H1 (cell line): ENCODE measurements around the gene DISC1. TPM values are rescaled to one million over a fixed set of nuclear protein-coding genes. Genes with fewer than 3 reads are reported as not detected.
"Not testable (repeated sequence)": the region's sequence is repeated elsewhere in the genome, so short reads cannot be mapped to it uniquely, and the experiment has no call there.

Source experiments
- CTCF ChIA-PET: fragments of 300-600 bp; sonication (Branson Sonifier 250); formaldehyde crosslinking; loops from one replicate; lab custom pipeline; 2021; ENCODE audit not compliant: partially characterized antibody; lab: Charles Lee
- POLR2A ChIA-PET: fragments of 300-600 bp; sonication (Branson Sonifier 250); formaldehyde crosslinking; loops from one replicate; lab custom pipeline; 2021; ENCODE audit warnings: inconsistent platforms; ENCODE audit not compliant: partially characterized antibody; lab: Charles Lee
- DNase-seq, 2 experiments: peaks; one replicate each; pipeline versions ENCODE4 v3.0.0 to v3.0.0-alpha.2; 2010 to 2022; ENCODE audit warnings: low spot score in 2 of 2, low read depth in 1 of 2, mixed read lengths in 1 of 2
- FAIRE-seq: peaks from 2 replicates; lab custom pipeline; 2011; peaks lifted over from hg19 to GRCh38; lab: Jason Lieb, UNC
- H2AFZ ChIP-seq: 2 replicates; pipeline ENCODE4 v1.8.1; 2012; ENCODE audit warnings: low read length, inconsistent platforms
- H2AK5ac ChIP-seq: 2 replicates; pipeline ENCODE4 v1.6.1; 2013; ENCODE audit warnings: low read depth, low read length
- H2BK120ac ChIP-seq: replicated peaks from 2 replicates; pipeline ENCODE3; 2013; ENCODE audit warnings: low read depth, low read length, inconsistent platforms
- H2BK12ac ChIP-seq: 2 replicates; pipeline ENCODE4 v1.6.1; 2013; ENCODE audit warnings: low read depth, low read length
- H2BK15ac ChIP-seq: 2 replicates; pipeline ENCODE4 v1.6.1; 2013; ENCODE audit warnings: low read length
- H2BK20ac ChIP-seq: 2 replicates; pipeline ENCODE4 v1.6.1; 2013; ENCODE audit warnings: low read length
- H2BK5ac ChIP-seq: 2 replicates; pipeline ENCODE4 v1.6.1; 2013; ENCODE audit warnings: low read depth, low read length
- H3K14ac ChIP-seq: 2 replicates; pipeline ENCODE4 v1.6.1; 2013; ENCODE audit warnings: inconsistent platforms; ENCODE audit not compliant: insufficient read length
- H3K18ac ChIP-seq: 2 replicates; pipeline ENCODE4 v1.6.1; 2013; ENCODE audit warnings: low read length; ENCODE audit errors: extremely low read depth
- H3K23ac ChIP-seq: 2 replicates; pipeline ENCODE4 v1.6.1; 2013; ENCODE audit warnings: inconsistent platforms; ENCODE audit not compliant: insufficient read length
- H3K23me2 ChIP-seq: 2 replicates; pipeline ENCODE4 v1.6.1; 2013; ENCODE audit warnings: low read depth, low read length
- H3K27ac ChIP-seq: 2 replicates; pipeline ENCODE4 v1.6.1; 2011; ENCODE audit warnings: low read depth, low read length, inconsistent platforms
- H3K27me3 ChIP-seq, 4 experiments: replicated peaks in 1 of 4; 1 replicate in 1 of 4; 2 replicates in 3 of 4; pipeline versions ENCODE4 v1.6.1 to v1.8.1; 2011 to 2013; ENCODE audit warnings: low read length in 3 of 4, mild to moderate bottlenecking in 3 of 4, inconsistent platforms in 2 of 4, mixed read lengths in 2 of 4, moderate library complexity in 1 of 4; ENCODE audit not compliant: control insufficient read depth in 3 of 4, insufficient read depth in 3 of 4; ENCODE audit errors: extremely low read depth in 1 of 4
- H3K36me3 ChIP-seq, 4 experiments: 2 replicates each; pipeline versions ENCODE4 v1.6.1 to v1.8.1; 2011 to 2013; ENCODE audit warnings: mild to moderate bottlenecking in 4 of 4, low read length in 3 of 4, moderate library complexity in 2 of 4, control low read depth in 1 of 4, inconsistent platforms in 1 of 4; ENCODE audit not compliant: insufficient read depth in 4 of 4, control insufficient read depth in 2 of 4
- H3K4ac ChIP-seq: replicated peaks from 2 replicates; pipeline ENCODE3; 2013; ENCODE audit warnings: low read length, low read depth, mixed read lengths, inconsistent platforms; ENCODE audit not compliant: insufficient read length
- H3K4me1 ChIP-seq, 4 experiments: replicated peaks in 1 of 4; 1 replicate in 1 of 4; 2 replicates in 3 of 4; pipeline versions ENCODE4 v1.6.1 to v1.8.1; 2011 to 2013; ENCODE audit warnings: low read length in 3 of 4, inconsistent platforms in 2 of 4, mixed read lengths in 1 of 4; ENCODE audit not compliant: insufficient read depth in 4 of 4, control insufficient read depth in 3 of 4
- H3K4me2 ChIP-seq, 2 experiments: 2 replicates each; pipeline versions ENCODE4 v1.6.1 to v1.8.1; 2011 to 2013; ENCODE audit warnings: low read depth in 2 of 2, low read length in 2 of 2, control low read depth in 1 of 2, inconsistent platforms in 1 of 2, mild to moderate bottlenecking in 1 of 2; ENCODE audit not compliant: insufficient read depth in 1 of 2
- H3K4me3 ChIP-seq, 4 experiments: fragments of 200-600, 300-600 bp in 1 of 4; sonication (generic), shearing (Covaris generic), sonication (Bioruptor Twin) in 1 of 4; 2 replicates each; pipeline versions ENCODE4 v1.5.1 to v1.8.1; 2011 to 2016; ENCODE audit warnings: low read length in 4 of 4, low read depth in 3 of 4, control low read depth in 2 of 4, inconsistent platforms in 2 of 4, mild to moderate bottlenecking in 2 of 4, mixed read lengths in 1 of 4, moderate library complexity in 1 of 4; ENCODE audit not compliant: insufficient read depth in 2 of 4; ENCODE audit errors: extremely low read depth in 1 of 4
- H3K56ac ChIP-seq: replicated peaks from 2 replicates; pipeline ENCODE3; 2013; ENCODE audit warnings: low read depth, mild to moderate bottlenecking, mixed read lengths, low read length, inconsistent platforms; ENCODE audit not compliant: insufficient read length
- H3K79me1 ChIP-seq: 2 replicates; pipeline ENCODE4 v1.6.1; 2013; ENCODE audit warnings: low read depth, low read length, control low read depth
- H3K79me2 ChIP-seq, 2 experiments: 2 replicates each; pipeline versions ENCODE4 v1.6.1 to v1.8.1; 2012 to 2013; ENCODE audit warnings: low read length in 2 of 2, mild to moderate bottlenecking in 2 of 2, inconsistent platforms in 1 of 2; ENCODE audit not compliant: insufficient read depth in 2 of 2, control insufficient read depth in 1 of 2
- H3K9ac ChIP-seq, 4 experiments: replicated peaks in 1 of 4; 1 replicate in 1 of 4; 2 replicates in 3 of 4; pipeline versions ENCODE4 v1.6.1 to v1.8.1; 2011 to 2013; ENCODE audit warnings: low read depth in 3 of 4, low read length in 3 of 4, control low read depth in 2 of 4, mild to moderate bottlenecking in 2 of 4, moderate library complexity in 2 of 4, inconsistent platforms in 1 of 4; ENCODE audit errors: extremely low read depth in 1 of 4
- H3K9me3 ChIP-seq, 2 experiments: 2 replicates each; pipeline versions ENCODE4 v1.6.1 to v1.8.1; 2012 to 2013; ENCODE audit warnings: mild to moderate bottlenecking in 2 of 2, moderate library complexity in 2 of 2, control low read depth in 1 of 2, inconsistent platforms in 1 of 2, low read depth in 1 of 2, low read length in 1 of 2, mixed read lengths in 1 of 2; ENCODE audit not compliant: insufficient read depth in 2 of 2
- H4K20me1 ChIP-seq, 2 experiments: replicated peaks in 1 of 2; 2 replicates each; pipeline versions ENCODE3 to v1.8.1; 2011 to 2013; ENCODE audit warnings: inconsistent platforms in 2 of 2, low read length in 2 of 2, mild to moderate bottlenecking in 1 of 2; ENCODE audit not compliant: insufficient read depth in 2 of 2, control insufficient read depth in 1 of 2
- H4K5ac ChIP-seq: 2 replicates; pipeline ENCODE4 v1.6.1; 2013; ENCODE audit warnings: low read length, low read depth, mixed read lengths, inconsistent platforms; ENCODE audit not compliant: insufficient read length
- H4K8ac ChIP-seq: 2 replicates; pipeline ENCODE4 v1.8.0; 2013; ENCODE audit warnings: mild to moderate bottlenecking, moderate library complexity, low read length, inconsistent platforms; ENCODE audit not compliant: insufficient read depth; ENCODE audit errors: extremely low read depth
- H4K91ac ChIP-seq: replicated peaks from 2 replicates; pipeline ENCODE3; 2013; ENCODE audit warnings: low read length, mixed read lengths, inconsistent platforms; ENCODE audit not compliant: insufficient read length
- WGBS, 2 experiments: shearing (Covaris generic) in 1 of 2; methylation state at CpG; one replicate each; pipeline versions ENCODE4 v1.1.6 to v1.1.7; 2013 to 2015; ENCODE audit warnings: low lambda C conversion rate in 2 of 2, mixed read lengths in 2 of 2, inconsistent platforms in 1 of 2, low coverage in 1 of 2, missing lambda C conversion rate in 1 of 2; ENCODE audit not compliant: insufficient replicate concordance in 2 of 2, insufficient coverage in 1 of 2, insufficient read length in 1 of 2; ENCODE audit errors: extremely low coverage in 1 of 2, missing lambda C conversion rate in 1 of 2; 5-methylcytosine and 5-hydroxymethylcytosine counted together
- polyA plus RNA-seq, 7 experiments: library from polyadenylated mRNA; depleted of rRNA in 3 of 7; stranded (reverse) in 5 of 7; unstranded in 2 of 7; fragments of >200 nt in 5 of 7; fragments of 200-250 nt in 2 of 7; gene quantifications; 1 replicate in 5 of 7; 2 replicates in 1 of 7; 4 replicates in 1 of 7; pipeline versions ENCODE4 v1.2.1 to v1.2.3, GENCODE V29; 2011 to 2013; ENCODE audit warnings: missing spikeins in 2 of 7, mixed read lengths in 2 of 7
- total RNA-seq: library from RNA; stranded (reverse); fragmentation: NEBNext Ultra II Directional; extraction: Animal tissue kit (Norgen Biotek cat#: 25700); gene quantifications from 2 replicates; pipeline ENCODE4 v1.2.1, GENCODE V29; 2021

Gene DISC1
- total and polyA plus RNA-seq, 2 of the 8 experiments (the other 6 are each of a cell fraction or from before 2014, with no cell fraction given): 1.1 to 3.5 TPM

- H3K4me2 ChIP-seq, H3K23me2 ChIP-seq, H4K8ac ChIP-seq, H4K20me1 ChIP-seq, H3K18ac ChIP-seq, H3K79me1 ChIP-seq, H3K36me3 ChIP-seq, H3K4ac ChIP-seq, H3K9me3 ChIP-seq, DNase-seq, H2BK20ac ChIP-seq, H2AFZ ChIP-seq, POLR2A ChIA-PET, FAIRE-seq, CTCF ChIA-PET, H3K4me3 ChIP-seq, H2BK5ac ChIP-seq, H2BK15ac ChIP-seq, H4K5ac ChIP-seq, H3K14ac ChIP-seq, H2BK120ac ChIP-seq, H3K9ac ChIP-seq, H3K56ac ChIP-seq, H3K27ac ChIP-seq, H3K27me3 ChIP-seq, H3K79me2 ChIP-seq, H3K23ac ChIP-seq, H2BK12ac ChIP-seq, H4K91ac ChIP-seq, H3K4me1 ChIP-seq, H2AK5ac ChIP-seq: not testable (repeated sequence)
- 96% methylated on average over 1 of the region's 1 CpG; no CpG with 5 or more reads in 1 of the 2 experiments for WGBS, 2 experiments
Measured at GRCh38 chr1:231658223-231658622, 31.6 kb downstream of the DISC1 start.
